Activated naive CD4-positive, alpha-beta T cell treated with anti-CD3 and anti-CD28 coated beads, Interleukin-2, amount 10 ng/mL, durations not matched to agents 7 days and 5 days (primary cell): Measurements from ENCODE around the gene PJVK.
"Not testable (repeated sequence)": the region's sequence is repeated elsewhere in the genome, so short reads cannot be mapped to it uniquely, and the experiment has no call there.

Experiments
- CTCF ChIA-PET: fragments of 350-600 bp; sonication (Branson Sonifier 250); formaldehyde crosslinking; loops from one replicate; lab custom pipeline; 2021; ENCODE audit warnings: antibody characterized with exemption; lab: Charles Lee
- DNase-seq: peaks from one replicate; pipeline ENCODE4 v3.0.0-alpha.2; 2020
- H3K27ac Mint-ChIP-seq: one replicate; pipeline ENCODE4 v1.8.0; 2021; ENCODE audit warnings: mild to moderate bottlenecking, moderate library complexity, mixed read lengths
- H3K27me3 Mint-ChIP-seq: one replicate; pipeline ENCODE4 v1.8.0; 2021; ENCODE audit warnings: mild to moderate bottlenecking, mixed read lengths
- H3K36me3 Mint-ChIP-seq: one replicate; pipeline ENCODE4 v1.8.0; 2021; ENCODE audit warnings: mixed read lengths
- H3K4me1 Mint-ChIP-seq: one replicate; pipeline ENCODE4 v1.8.0; 2021; ENCODE audit warnings: mixed read lengths
- H3K4me3 Mint-ChIP-seq: one replicate; pipeline ENCODE4 v1.8.0; 2021; ENCODE audit warnings: mild to moderate bottlenecking, moderate library complexity, mixed read lengths
- H3K9me3 Mint-ChIP-seq: one replicate; pipeline ENCODE4 v1.8.0; 2021; ENCODE audit warnings: mixed read lengths

The PJVK gene, protein sequence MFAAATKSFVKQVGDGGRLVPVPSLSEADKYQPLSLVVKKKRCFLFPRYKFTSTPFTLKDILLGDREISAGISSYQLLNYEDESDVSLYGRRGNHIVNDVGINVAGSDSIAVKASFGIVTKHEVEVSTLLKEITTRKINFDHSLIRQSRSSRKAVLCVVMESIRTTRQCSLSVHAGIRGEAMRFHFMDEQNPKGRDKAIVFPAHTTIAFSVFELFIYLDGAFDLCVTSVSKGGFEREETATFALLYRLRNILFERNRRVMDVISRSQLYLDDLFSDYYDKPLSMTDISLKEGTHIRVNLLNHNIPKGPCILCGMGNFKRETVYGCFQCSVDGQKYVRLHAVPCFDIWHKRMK

GRCh38 chr2:178450774-178451525, at the start of gene PJVK, which contains the start of gene PRKRA:
Gene PJVK, plus strand, starts transcription at chr2:178451378. Its CDS starts 2,032 bp downstream, at chr2:178453410.
Gene PRKRA, minus strand, starts transcription at chr2:178451175. Its CDS starts 145 bp downstream, at chr2:178451030.
- CTCF ChIA-PET: interaction anchor here (0.7 to 1.4 kb wide), 5 partner anchors 12 to 338 kb away, joined by 3 to 7 read pairs (median 3); partner anchors contain the start of gene RBM45
- Mint-ChIP-seq H3K27me3 (peaks cover 13% of the 10 kb centered on the region), H3K27ac (peak within 1 kb of the TSS; percentile 93), H3K36me3 (peaks cover 21% of the 10 kb centered on the region), H3K9me3 (no peaks in the 10 kb centered on the region), H3K4me1 (peaks cover 31% of the 10 kb centered on the region), H3K4me3 (peak within 1 kb of the TSS; percentile 87)
- DNase-seq: peak; percentile 96

GRCh38 chr2:178401994-178402437, 49.2 kb upstream of the PJVK start:
- Mint-ChIP-seq H3K36me3 (no peaks in the 10 kb centered on the region), H3K9me3 (no peaks in the 10 kb centered on the region), H3K4me3 (no peak overlapping the region), H3K27me3 (no peaks in the 10 kb centered on the region), H3K27ac (no peak overlapping the region), H3K4me1 (peaks cover 14% of the 10 kb centered on the region)
- CTCF ChIA-PET: interaction anchor here (1.2 to 6.5 kb wide), 2 partner anchors 12 to 17 kb away, joined by 3 to 59 read pairs; no protein-coding TSS in a partner anchor
- DNase-seq: no peak

GRCh38 chr2:178403671-178404306, 47.4 kb upstream of the PJVK start:
- Mint-ChIP-seq H3K4me3 (no peak overlapping the region), H3K27ac (no peak overlapping the region), H3K36me3 (no peaks in the 10 kb centered on the region), H3K9me3 (no peaks in the 10 kb centered on the region), H3K27me3 (no peaks in the 10 kb centered on the region), H3K4me1 (peaks cover 14% of the 10 kb centered on the region)
- CTCF ChIA-PET: interaction anchor here (0.9 to 6.5 kb wide), 4 partner anchors 9 to 24 kb away, joined by 3 to 59 read pairs (median 8); no protein-coding TSS in a partner anchor
- DNase-seq: no peak

DNA sequence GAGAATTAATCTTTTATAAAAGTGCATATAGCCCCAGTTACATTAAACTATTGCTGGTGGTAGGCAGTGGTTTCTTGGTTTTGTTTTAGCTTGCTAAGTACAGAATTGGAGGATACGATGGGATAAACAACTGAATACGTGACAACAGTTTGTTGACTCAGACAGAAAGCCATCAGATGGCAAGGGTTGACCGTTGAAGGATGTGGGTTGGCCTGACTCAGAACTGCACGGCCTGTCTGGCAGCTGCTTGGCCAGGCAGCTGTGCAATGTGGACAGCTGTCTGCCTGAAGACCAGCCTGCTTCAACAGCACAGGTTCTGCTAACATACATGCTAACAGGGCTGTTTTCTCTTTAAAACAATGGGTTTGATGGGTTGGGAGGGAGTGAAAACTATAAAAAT, 46.8 kb upstream of the PJVK start:
- no peaks in the 10 kb centered on the region for H3K27me3 Mint-ChIP-seq
- DNase-seq: peak; percentile 28
- peaks cover 14% of the 10 kb centered on the region for H3K4me1 Mint-ChIP-seq
- no peaks in the 10 kb centered on the region for H3K9me3 Mint-ChIP-seq
- no peak overlapping the region for H3K4me3 Mint-ChIP-seq
- CTCF ChIA-PET: interaction anchor here (0.6 to 6.5 kb wide), 6 partner anchors 9 to 1108 kb away, joined by 3 to 59 read pairs (median 4); no protein-coding TSS in a partner anchor
- no peak overlapping the region for H3K27ac Mint-ChIP-seq
- no peaks in the 10 kb centered on the region for H3K36me3 Mint-ChIP-seq

GRCh38 chr2:178409261-178409660, 41.9 kb upstream of the PJVK start:
- DNase-seq: no peak
- Mint-ChIP-seq H3K9me3 (no peaks in the 10 kb centered on the region), H3K27ac (no peak overlapping the region), H3K27me3 (no peaks in the 10 kb centered on the region), H3K36me3 (no peaks in the 10 kb centered on the region), H3K4me1 (peaks cover 19% of the 10 kb centered on the region), H3K4me3 (no peak overlapping the region)
- CTCF ChIA-PET: no interaction called here

DNA sequence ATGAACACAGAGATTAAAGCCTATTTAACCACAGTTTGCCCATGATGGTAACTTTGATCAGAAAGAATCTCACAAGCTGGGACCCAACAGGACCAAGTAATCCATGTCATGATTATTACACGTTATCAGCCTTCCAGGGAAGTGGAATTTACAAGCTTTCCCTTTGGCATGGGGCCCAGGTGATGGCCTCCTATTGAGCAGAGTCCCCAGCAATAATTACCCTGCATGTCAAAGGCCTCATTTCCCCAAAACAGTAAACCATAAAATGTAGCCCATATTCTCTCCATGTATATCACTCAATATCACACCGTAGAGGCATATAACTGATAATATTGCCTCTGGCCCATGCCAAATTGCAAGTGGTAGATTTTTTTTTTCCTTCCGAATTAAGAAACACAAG, 39.1 kb upstream of the PJVK start:
- Mint-ChIP-seq H3K9me3 (no peaks in the 10 kb centered on the region), H3K4me1 (peaks cover 30% of the 10 kb centered on the region), H3K27me3 (no peaks in the 10 kb centered on the region), H3K27ac (no peak overlapping the region), H3K36me3 (no peaks in the 10 kb centered on the region), H3K4me3 (no peak overlapping the region)
- CTCF ChIA-PET: interaction anchor here (8.3 kb wide), 1 partner anchor 15 kb away, joined by 157 read pairs; no protein-coding TSS in a partner anchor
- DNase-seq: no peak

GRCh38 chr2:178412453-178412852, 38.7 kb upstream of the PJVK start:
- not testable (repeated sequence) for DNase-seq, H3K9me3 Mint-ChIP-seq, H3K27me3 Mint-ChIP-seq, H3K36me3 Mint-ChIP-seq, H3K27ac Mint-ChIP-seq
- Mint-ChIP-seq H3K4me1 (peaks cover 30% of the 10 kb centered on the region), H3K4me3 (peak overlapping the region; percentile 83)
- CTCF ChIA-PET: interaction anchor here (3.9 to 8.3 kb wide), 2 partner anchors 8 to 15 kb away, joined by 59 to 157 read pairs; no protein-coding TSS in a partner anchor

- CTCF ChIA-PET: interaction anchor here (1.0 to 8.3 kb wide), 13 partner anchors 9 to 302 kb away, joined by 3 to 157 read pairs (median 6); partner anchors contain the start of gene RBM45
- DNase-seq: peak; percentile 83
- Mint-ChIP-seq H3K4me3 (peak overlapping the region; percentile 83), H3K36me3 (no peaks in the 10 kb centered on the region), H3K4me1 (peaks cover 30% of the 10 kb centered on the region), H3K27me3 (no peaks in the 10 kb centered on the region), H3K9me3 (no peaks in the 10 kb centered on the region), H3K27ac (peak overlapping the region; percentile 83)
Observed at GRCh38 chr2:178413472-178414265, 37.5 kb upstream of the PJVK start.

DNA sequence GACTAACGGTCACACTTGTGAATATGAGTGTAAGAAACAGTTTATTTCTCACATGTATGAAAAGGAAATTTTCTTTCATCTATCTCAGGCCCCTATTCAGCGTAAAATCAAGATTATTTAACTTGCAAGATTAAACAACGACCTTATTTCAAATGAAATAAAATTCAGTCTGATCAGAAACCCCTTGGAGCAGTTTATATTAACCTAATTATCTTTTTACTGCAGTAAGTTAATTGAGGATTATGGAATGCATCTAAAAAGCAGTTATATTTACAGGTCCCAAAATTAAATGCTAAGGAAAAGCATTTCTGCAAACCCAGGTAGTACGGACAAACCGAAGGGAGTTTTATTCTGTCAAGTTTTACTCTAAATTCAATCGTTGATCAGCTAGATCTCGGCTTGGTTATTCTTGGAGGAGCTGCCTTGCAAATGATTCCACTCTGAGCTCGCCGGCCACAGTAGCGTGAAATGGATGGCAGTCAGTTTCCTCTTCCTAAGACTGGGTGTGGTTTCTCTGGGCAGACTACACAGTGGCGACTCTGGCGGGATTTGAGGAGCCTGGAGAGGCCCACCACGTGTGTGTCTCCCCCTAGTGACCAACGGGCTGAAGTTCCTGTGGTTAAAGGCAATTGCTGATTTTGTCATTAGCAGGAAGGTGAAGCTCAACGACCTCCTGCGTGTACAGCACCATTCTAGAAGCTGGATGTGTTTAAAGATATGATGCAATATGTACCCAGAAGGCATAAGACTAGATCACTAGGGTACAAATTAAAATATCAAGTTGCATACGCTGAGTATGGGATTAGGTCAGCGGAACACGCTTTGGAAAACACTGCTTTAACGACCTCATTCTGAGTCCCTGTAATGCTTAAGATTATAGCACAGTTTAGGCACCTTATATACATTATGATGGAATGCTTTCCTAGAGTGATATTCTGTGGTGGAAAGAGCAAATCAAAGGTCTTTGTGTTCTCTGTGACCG, 36.6 kb upstream of the PJVK start:
- DNase-seq: peak; percentile 87
- no peaks in the 10 kb centered on the region for H3K27me3 Mint-ChIP-seq
- peaks cover 30% of the 10 kb centered on the region for H3K4me1 Mint-ChIP-seq
- H3K27ac Mint-ChIP-seq: peak overlapping the region; percentile 83
- no peaks in the 10 kb centered on the region for H3K36me3 Mint-ChIP-seq
- CTCF ChIA-PET: interaction anchor here (0.5 to 8.3 kb wide), 17 partner anchors 9 to 471 kb away, joined by 3 to 157 read pairs (median 5); partner anchors contain the start of genes PJVK, PRKRA and RBM45
- H3K9me3 Mint-ChIP-seq: no peaks in the 10 kb centered on the region
- H3K4me3 Mint-ChIP-seq: peak overlapping the region; percentile 83

- Mint-ChIP-seq H3K9me3 (no peaks in the 10 kb centered on the region), H3K27me3 (no peaks in the 10 kb centered on the region), H3K4me1 (peaks cover 37% of the 10 kb centered on the region), H3K27ac (no peak overlapping the region), H3K36me3 (no peaks in the 10 kb centered on the region), H3K4me3 (no peak overlapping the region)
- no peak for DNase-seq
- CTCF ChIA-PET: interaction anchor here (0.6 to 8.3 kb wide), 6 partner anchors 12 to 304 kb away, joined by 3 to 157 read pairs (median 7); partner anchors contain the start of gene RBM45
Observed at GRCh38 chr2:178415979-178416378, 35.2 kb upstream of the PJVK start.

GRCh38 chr2:178417916-178418315, 33.3 kb upstream of the PJVK start:
- no peak overlapping the region for H3K4me3 Mint-ChIP-seq
- H3K4me1 Mint-ChIP-seq: peaks cover 34% of the 10 kb centered on the region
- no peak overlapping the region for H3K27ac Mint-ChIP-seq
- CTCF ChIA-PET: interaction anchor here (1.0 to 8.3 kb wide), 6 partner anchors 14 to 306 kb away, joined by 4 to 157 read pairs (median 5); partner anchors contain the start of gene RBM45
- H3K36me3 Mint-ChIP-seq: no peaks in the 10 kb centered on the region
- no peak for DNase-seq
- H3K9me3 Mint-ChIP-seq: no peaks in the 10 kb centered on the region
- no peaks in the 10 kb centered on the region for H3K27me3 Mint-ChIP-seq

- Mint-ChIP-seq H3K27me3 (no peaks in the 10 kb centered on the region), H3K36me3 (no peaks in the 10 kb centered on the region), H3K4me3 (no peak overlapping the region), H3K27ac (no peak overlapping the region), H3K4me1 (peaks cover 29% of the 10 kb centered on the region), H3K9me3 (no peaks in the 10 kb centered on the region)
- no peak for DNase-seq
- CTCF ChIA-PET: interaction anchor here (1.2 to 8.3 kb wide), 10 partner anchors 10 to 306 kb away, joined by 4 to 157 read pairs (median 5); partner anchors contain the start of gene RBM45
Observed at GRCh38 chr2:178418426-178418825, 32.8 kb upstream of the PJVK start.
